Fibroblast of villous mesenchyme (primary cell): Measurements from ENCODE around the gene MPND. TPM values are rescaled to one million over a fixed set of nuclear protein-coding genes. Genes with fewer than 3 reads are reported as not detected.

Experiments used
- DNase-seq: peaks from one replicate; pipeline ENCODE4 v3.0.0-alpha.2; 2010; ENCODE audit warnings: low read depth
- H3K4me3 ChIP-seq: 2 replicates; pipeline ENCODE4 v1.5.1; 2011; ENCODE audit warnings: low read depth, mild to moderate bottlenecking, low read length
- total RNA-seq: library from RNA; depleted of rRNA; stranded (reverse); fragments of >200 nt; gene quantifications from 2 replicates; pipeline ENCODE4 v1.2.3, GENCODE V29; 2012
- TF ChIP-seq, protein P1 (sequence below): IDR thresholded peaks from 2 replicates; pipeline ENCODE4 v1.5.1; 2012; ENCODE audit warnings: low read depth, mild to moderate bottlenecking, low read length; ENCODE audit not compliant: insufficient read depth

Gene MPND
- total RNA-seq, 1 donor: 4.3 TPM

DNA sequence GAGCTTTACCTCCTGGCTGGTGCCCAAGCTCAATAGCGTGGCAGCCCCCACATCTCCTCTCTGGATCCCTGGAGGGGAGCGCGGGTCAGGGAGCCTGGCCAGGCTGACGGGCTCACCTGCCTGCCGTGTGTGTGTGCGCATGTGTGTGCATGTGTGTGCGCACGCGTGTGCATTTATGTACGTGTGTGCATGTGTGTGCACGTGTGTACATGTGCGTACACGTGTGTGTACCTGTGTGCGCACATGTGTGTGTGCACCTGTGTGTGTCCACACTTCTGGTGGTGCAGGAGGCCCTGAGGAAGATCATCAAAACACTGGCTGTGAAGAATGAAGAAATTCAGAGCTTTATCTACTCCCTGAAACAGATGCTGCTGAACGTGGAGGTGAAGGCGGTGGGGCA lies 37.7 kb upstream of the MPND start:
- TF ChIP-seq, protein P1, sequence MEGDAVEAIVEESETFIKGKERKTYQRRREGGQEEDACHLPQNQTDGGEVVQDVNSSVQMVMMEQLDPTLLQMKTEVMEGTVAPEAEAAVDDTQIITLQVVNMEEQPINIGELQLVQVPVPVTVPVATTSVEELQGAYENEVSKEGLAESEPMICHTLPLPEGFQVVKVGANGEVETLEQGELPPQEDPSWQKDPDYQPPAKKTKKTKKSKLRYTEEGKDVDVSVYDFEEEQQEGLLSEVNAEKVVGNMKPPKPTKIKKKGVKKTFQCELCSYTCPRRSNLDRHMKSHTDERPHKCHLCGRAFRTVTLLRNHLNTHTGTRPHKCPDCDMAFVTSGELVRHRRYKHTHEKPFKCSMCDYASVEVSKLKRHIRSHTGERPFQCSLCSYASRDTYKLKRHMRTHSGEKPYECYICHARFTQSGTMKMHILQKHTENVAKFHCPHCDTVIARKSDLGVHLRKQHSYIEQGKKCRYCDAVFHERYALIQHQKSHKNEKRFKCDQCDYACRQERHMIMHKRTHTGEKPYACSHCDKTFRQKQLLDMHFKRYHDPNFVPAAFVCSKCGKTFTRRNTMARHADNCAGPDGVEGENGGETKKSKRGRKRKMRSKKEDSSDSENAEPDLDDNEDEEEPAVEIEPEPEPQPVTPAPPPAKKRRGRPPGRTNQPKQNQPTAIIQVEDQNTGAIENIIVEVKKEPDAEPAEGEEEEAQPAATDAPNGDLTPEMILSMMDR: no peak
- H3K4me3 ChIP-seq: no peak overlapping the region
- no peak for DNase-seq

DNA sequence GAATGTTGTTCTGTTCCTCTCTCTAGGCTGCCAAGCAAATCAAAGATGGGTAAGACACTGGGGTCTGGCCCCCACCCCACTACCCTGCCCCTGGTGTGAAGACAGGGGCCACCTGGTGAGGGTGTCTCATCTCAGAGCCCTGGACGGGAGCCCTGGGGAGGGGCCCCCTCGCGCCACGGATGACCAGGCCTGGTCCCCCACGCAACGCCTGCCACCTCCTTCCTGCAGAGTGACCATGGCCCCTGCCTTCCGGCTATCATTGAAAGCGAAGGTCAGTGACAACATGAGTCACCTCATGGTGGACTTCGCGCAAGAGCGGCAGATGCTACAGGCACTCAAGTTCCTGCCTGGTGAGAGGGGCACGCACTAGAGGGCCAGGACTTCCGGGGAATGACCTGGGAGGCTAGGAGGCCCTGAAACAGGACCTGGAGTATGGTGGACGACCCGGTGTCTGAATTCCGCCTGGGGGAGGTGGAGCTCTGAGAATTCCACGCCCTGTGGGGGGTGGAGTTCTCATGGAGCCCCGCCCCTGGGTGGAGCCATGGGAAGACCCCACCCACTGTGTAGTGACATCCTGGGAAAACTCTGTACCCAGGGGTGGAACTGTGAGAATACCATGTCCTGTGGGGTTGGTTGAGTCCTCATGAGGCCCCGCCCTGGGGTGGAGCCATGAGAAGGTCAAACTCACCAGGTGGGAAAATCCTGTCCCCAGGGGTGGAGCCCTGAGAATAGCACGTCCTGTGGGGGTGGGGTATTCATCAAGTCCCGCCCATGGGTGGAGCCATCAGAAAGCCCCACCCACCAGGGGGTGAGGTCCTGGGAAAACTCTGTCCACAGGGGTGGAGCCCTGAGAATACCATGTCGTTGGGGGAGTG lies 32.9 kb upstream of the MPND start:
- DNase-seq: no peak
- no peak overlapping the region for H3K4me3 ChIP-seq
- TF ChIP-seq, protein P1: no peak

DNA sequence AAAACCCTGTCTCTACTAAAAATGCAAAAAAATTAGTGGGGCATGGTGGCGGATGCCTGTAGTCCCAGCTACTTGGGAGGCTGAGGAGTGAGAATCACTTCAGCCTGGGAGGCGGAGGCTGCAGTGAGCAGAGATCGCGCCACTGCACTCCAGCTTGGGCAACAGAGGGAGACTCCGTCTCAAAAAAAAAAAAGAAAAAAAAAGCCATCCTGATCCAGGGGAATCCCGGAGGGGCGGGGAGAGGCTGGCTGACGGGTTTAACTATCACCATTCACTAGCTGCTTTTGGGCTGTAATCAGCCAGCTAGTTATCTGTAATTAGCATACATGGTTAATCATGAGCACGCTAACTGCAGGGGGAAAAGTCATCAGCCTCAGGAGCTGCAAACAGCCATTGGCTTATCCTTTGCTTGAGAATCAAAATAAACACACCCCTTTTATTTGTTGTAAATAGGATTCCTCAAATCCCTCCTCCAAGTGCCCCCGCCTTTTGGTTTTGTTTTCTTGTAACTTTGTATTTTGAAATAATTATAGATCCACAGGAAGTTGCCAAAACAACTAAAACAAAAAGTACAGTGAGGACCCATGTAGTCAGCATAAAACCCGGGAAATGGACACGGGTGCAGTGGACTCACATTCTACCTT lies 29.4 kb upstream of the MPND start:
- TF ChIP-seq, protein P1: no peak
- DNase-seq: peak; percentile 26
- H3K4me3 ChIP-seq: no peak overlapping the region

DNA sequence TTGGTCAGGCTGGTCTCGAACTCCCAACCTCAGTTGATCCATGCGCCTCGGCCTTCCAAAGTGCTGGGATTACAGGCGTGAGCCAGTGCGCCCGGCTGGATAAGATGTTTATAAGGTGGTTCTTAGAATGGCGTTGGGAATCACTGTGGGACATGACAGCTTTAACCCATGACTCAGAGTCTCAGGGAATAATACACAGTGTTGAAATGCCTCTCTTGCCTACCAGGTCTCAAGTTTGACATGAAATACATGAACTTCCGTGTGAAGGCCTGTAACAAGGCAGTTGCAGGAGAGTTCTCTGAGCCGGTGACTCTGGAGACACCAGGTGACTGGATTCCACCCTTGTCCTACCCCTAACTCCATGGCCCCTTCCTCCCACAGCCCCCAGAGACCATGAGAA lies 26.4 kb upstream of the MPND start:
- no peak overlapping the region for H3K4me3 ChIP-seq
- DNase-seq: peak; percentile 13
- TF ChIP-seq, protein P1: no peak

DNA sequence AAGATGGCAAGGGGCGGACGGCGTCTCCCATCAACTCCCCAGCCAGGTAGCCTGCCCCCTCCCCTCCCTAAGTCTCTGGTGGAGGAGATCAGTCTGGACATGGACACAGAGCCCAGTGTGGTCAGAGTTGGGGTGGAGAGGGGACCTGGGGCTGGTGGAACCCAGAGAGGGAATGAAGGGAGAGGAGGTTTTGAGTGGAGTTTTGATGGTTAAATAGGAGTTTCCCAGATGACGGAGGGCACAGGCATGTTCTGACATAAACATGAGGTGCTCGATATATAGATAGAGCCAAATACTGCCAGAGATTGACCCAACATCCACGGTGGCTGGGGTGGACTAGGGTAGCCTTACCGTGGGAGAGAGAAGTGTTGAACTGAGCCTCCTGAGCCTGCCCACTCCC lies 24.9 kb upstream of the MPND start:
- DNase-seq: no peak
- TF ChIP-seq, protein P1: no peak
- no peak overlapping the region for H3K4me3 ChIP-seq

DNA sequence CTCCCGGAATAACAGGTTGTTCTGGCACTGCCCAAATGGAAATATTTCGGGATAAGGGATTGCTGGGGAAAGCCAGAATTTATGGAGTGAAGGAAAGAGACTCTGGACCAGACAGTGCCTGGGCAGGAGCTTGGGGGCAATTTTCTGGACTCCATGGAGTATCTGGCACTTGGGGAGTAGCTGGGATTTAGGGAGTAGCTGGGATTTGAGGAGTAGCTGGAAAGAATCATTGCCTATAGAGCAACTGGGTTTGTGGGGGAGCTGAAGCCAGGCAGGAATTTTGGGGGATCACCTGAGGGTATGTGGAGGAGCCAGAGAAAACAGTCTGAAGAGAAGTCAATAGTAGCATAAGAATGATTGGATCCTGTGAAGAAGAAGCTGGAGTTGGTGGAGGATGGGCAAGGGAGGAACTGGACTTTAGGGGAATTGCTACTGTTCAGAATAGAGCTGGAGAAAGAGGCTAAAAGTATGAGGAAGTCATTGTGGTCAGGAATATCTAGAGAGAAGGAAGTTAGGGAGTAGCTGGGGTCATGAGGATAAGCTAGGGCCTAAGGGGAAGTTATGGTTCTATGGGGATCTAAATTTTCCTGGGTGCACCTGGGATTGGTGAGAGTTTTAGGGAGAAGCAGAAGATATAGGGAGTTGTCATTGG lies 24.2 kb upstream of the MPND start:
- no peak overlapping the region for H3K4me3 ChIP-seq
- DNase-seq: no peak
- TF ChIP-seq, protein P1: no peak
